ENCODE measurements around the gene TPRN.

TPRN gene

GRCh38 chr9:137143459-137143858 lies 57.1 kb downstream of the TPRN start:
- no peak for DNase-seq (ENCODE audit: low read depth in 2 of 2)

GRCh38 chr9:137141976-137142936 lies 58.3 kb downstream of the TPRN start:
- no peak for DNase-seq (ENCODE audit: low read depth in 2 of 2)

Measured in stimulated activated CD4-positive, alpha-beta T cell treated with anti-CD3 and anti-CD28 coated beads, Interleukin-15, amount 100 ng/mL, for 48 hours (primary cell).